B cell (primary cell): Measurements from ENCODE around the gene TF.

Experiments used
- EZH2 ChIP-seq: IDR thresholded peaks from 2 replicates; pipeline ENCODE4 v1.6.1; 2012; ENCODE audit warnings: borderline replicate concordance, low read depth, mild to moderate bottlenecking, moderate library complexity, low read length; ENCODE audit not compliant: insufficient read depth, poor library complexity, severe bottlenecking
- TF ChIP-seq, protein P1 (sequence below): fragments of 200-600 bp; IDR thresholded peaks from one replicate; pipeline ENCODE4 v1.8.0; 2022; ENCODE audit warnings: antibody characterized with exemption, mild to moderate bottlenecking

DNA sequence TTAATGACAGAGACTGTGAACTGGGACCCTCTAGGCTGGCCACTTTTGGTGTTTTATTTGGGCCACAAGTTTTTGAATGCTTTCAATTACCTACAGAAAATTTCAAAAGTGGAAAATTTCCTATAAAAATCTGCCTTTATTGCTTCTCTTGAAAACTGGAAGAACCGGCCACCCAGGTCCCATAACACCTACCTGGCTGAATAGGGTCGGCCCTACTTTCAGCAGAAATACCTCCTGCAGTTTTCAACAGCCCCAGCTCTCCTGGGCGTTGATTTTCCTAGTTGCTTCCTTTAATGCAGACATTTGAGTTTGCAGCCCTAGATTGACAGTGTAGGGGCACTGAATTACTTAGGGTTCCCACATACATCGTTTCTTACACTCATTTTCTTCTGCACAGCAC is 58.7 kb downstream of the TF start:
- TF ChIP-seq, protein P1, sequence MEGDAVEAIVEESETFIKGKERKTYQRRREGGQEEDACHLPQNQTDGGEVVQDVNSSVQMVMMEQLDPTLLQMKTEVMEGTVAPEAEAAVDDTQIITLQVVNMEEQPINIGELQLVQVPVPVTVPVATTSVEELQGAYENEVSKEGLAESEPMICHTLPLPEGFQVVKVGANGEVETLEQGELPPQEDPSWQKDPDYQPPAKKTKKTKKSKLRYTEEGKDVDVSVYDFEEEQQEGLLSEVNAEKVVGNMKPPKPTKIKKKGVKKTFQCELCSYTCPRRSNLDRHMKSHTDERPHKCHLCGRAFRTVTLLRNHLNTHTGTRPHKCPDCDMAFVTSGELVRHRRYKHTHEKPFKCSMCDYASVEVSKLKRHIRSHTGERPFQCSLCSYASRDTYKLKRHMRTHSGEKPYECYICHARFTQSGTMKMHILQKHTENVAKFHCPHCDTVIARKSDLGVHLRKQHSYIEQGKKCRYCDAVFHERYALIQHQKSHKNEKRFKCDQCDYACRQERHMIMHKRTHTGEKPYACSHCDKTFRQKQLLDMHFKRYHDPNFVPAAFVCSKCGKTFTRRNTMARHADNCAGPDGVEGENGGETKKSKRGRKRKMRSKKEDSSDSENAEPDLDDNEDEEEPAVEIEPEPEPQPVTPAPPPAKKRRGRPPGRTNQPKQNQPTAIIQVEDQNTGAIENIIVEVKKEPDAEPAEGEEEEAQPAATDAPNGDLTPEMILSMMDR, result no peak
- TF ChIP-seq EZH2, result no peak
